HEK293T (cell line): Measurements from ENCODE around the gene PANK4.

ENCODE experiments used
- ELF4 ChIP-seq: fragments of 450-650 bp; IDR thresholded peaks from 2 replicates; pipeline ENCODE4 v1.6.1; 2017; ENCODE audit warnings: antibody characterized with exemption
- FOXA1 ChIP-seq: fragments of 450-650 bp; IDR thresholded peaks from 2 replicates; pipeline ENCODE4 v1.6.1; 2016; ENCODE audit warnings: mild to moderate bottlenecking
- FOXK2 ChIP-seq: fragments of 450-650 bp; IDR thresholded peaks from 2 replicates; pipeline ENCODE4 v1.6.1; 2016; ENCODE audit warnings: mild to moderate bottlenecking
- HDGF ChIP-seq: fragments of 450-650 bp; IDR thresholded peaks from 2 replicates; pipeline ENCODE4 v1.6.1; 2017; ENCODE audit warnings: antibody characterized with exemption, borderline replicate concordance
- L3MBTL2 ChIP-seq: fragments of 450-650 bp; conservative IDR thresholded peaks from 2 replicates; pipeline ENCODE4 v1.6.1; 2016; ENCODE audit warnings: mild to moderate bottlenecking
- LEF1 ChIP-seq: fragments of 450-650 bp; IDR thresholded peaks from 2 replicates; pipeline ENCODE4 v1.6.1; 2017; ENCODE audit warnings: mild to moderate bottlenecking, borderline replicate concordance
- NFRKB ChIP-seq: fragments of 450-650 bp; IDR thresholded peaks from 2 replicates; pipeline ENCODE4 v1.6.1; 2016; ENCODE audit warnings: mild to moderate bottlenecking, moderate library complexity
- SUZ12 ChIP-seq: fragments of 450-650 bp; IDR thresholded peaks from 2 replicates; pipeline ENCODE4 v1.6.1; 2016; ENCODE audit warnings: mild to moderate bottlenecking
- ZNF384 ChIP-seq: fragments of 450-650 bp; IDR thresholded peaks from 2 replicates; pipeline ENCODE4 v1.6.1; 2016

DNA sequence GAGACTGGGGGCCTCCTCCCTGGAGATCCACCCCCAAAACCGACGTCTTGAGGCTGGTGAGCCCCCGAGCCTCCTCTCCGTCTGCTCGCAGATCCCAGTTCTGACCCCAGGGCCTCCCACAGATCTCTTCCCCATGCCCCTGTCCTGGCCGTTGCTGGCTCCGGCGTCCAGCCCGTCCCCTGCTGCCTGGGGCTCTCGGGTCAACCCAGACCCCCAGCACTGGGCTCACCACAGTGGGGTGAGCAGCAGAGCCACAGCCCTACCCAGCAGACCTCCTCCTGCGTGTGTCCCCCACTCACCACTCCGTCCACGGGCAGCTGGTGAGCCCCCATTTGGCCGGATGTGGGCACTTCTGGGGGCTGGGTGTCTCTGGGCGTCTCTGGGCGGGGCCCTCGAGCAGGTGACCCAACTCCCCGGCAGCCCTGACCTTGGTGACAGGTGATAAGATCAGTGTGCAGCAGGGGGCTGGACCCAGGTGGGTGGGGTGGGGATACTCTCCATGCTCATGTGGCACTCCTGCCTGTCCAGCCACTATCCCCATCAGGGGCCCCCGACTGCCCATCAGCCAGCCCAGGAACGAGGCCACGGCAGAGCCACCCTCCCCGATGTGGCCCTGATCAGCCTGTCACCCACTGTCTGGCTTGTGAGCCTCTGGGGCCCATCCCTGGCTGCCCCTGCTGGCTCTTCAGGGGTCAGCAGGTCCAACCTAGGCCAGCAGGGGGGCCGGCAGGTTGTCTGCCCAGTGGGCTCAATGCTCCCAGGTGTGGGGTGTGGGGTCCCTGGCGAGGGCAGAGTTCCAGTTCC, 30.5 kb upstream of the PANK4 start:
- no peak for TF ChIP-seq SUZ12
- no peak for TF ChIP-seq ELF4
- TF ChIP-seq HDGF = no peak
- TF ChIP-seq ZNF384 = no peak
- no peak for TF ChIP-seq L3MBTL2
- no peak for TF ChIP-seq FOXK2
- TF ChIP-seq LEF1 = no peak
- no peak for TF ChIP-seq NFRKB
- TF ChIP-seq FOXA1 = no peak
